ENCODE data around the gene PABPC3.

- TF ChIP-seq POLR2AphosphoS5 (IDR thresholded peaks at IDR 0.05), result no peak
- TF ChIP-seq EP300 (IDR thresholded peaks at IDR 0.05), result no peak
- TF ChIP-seq CTCF (IDR thresholded peaks at IDR 0.05), result no peak
- no peak for TF ChIP-seq POLR2A (IDR thresholded peaks at IDR 0.05)
These were observed 22.5 kb downstream of the PABPC3 start for GRCh38 chr13:25118378-25118905.

Data from upper lobe of left lung (tissue), 4 donors.